ENCODE data around the gene C2CD4C.

GRCh38 chr19:367963-368629 is 40.9 kb downstream of the C2CD4C start:
- TF ChIP-seq, protein P1, sequence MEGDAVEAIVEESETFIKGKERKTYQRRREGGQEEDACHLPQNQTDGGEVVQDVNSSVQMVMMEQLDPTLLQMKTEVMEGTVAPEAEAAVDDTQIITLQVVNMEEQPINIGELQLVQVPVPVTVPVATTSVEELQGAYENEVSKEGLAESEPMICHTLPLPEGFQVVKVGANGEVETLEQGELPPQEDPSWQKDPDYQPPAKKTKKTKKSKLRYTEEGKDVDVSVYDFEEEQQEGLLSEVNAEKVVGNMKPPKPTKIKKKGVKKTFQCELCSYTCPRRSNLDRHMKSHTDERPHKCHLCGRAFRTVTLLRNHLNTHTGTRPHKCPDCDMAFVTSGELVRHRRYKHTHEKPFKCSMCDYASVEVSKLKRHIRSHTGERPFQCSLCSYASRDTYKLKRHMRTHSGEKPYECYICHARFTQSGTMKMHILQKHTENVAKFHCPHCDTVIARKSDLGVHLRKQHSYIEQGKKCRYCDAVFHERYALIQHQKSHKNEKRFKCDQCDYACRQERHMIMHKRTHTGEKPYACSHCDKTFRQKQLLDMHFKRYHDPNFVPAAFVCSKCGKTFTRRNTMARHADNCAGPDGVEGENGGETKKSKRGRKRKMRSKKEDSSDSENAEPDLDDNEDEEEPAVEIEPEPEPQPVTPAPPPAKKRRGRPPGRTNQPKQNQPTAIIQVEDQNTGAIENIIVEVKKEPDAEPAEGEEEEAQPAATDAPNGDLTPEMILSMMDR (IDR thresholded peaks at IDR 0.05): no peak
- TF ChIP-seq POLR2AphosphoS5 (IDR thresholded peaks at IDR 0.05) (no peak), POLR2A (IDR thresholded peaks at IDR 0.05) (no peak)
